GM13976 (cell line): ENCODE results near the gene DSCAML1.

ENCODE experiments used
- DNase-seq: peaks from one replicate; pipeline ENCODE4 v3.0.0; 2012; ENCODE audit warnings: low spot score
- CTCF ChIP-seq: IDR thresholded peaks from 2 replicates; pipeline ENCODE4 v1.5.1; 2012; ENCODE audit warnings: borderline replicate concordance, mild to moderate bottlenecking; ENCODE audit not compliant: insufficient read depth; ENCODE audit errors: extremely low read depth, missing control alignments, control extremely low read depth
- in situ Hi-C: fragments of 300-500 bp; cut with MboI; formaldehyde crosslinking; loops from one replicate; pipeline ENCODE4 v1.12.0; 2022; ENCODE audit warnings: low sequenced_read_pairs, mixed read lengths, inconsistent platforms; ENCODE audit not compliant: unreplicated experiment

The DSCAML1 gene

GRCh38 chr11:117704395-117705100 lies 92.5 kb downstream of the DSCAML1 start:
- TF ChIP-seq CTCF, result no peak
- in situ Hi-C loops, result no loop called here
- no peak for DNase-seq

GRCh38 chr11:117702946-117703598 lies 93.9 kb downstream of the DSCAML1 start:
- no peak for TF ChIP-seq CTCF
- in situ Hi-C loops, result no loop called here
- no peak for DNase-seq

GRCh38 chr11:117701781-117702180 lies 95.2 kb downstream of the DSCAML1 start:
- in situ Hi-C loops, result no loop called here
- DNase-seq, result no peak
- no peak for TF ChIP-seq CTCF

- DNase-seq, result no peak
- in situ Hi-C loops, result no loop called here
- no peak for TF ChIP-seq CTCF
Observed at GRCh38 chr11:117700551-117700950, 96.5 kb downstream of the DSCAML1 start.

- TF ChIP-seq CTCF, result no peak
- in situ Hi-C loops, result no loop called here
- DNase-seq, result no peak
Observed at GRCh38 chr11:117697319-117697718, 99.7 kb downstream of the DSCAML1 start.

GRCh38 chr11:117696540-117696939 lies 100.5 kb downstream of the DSCAML1 start:
- in situ Hi-C loops, result no loop called here
- no peak for DNase-seq
- TF ChIP-seq CTCF, result no peak

GRCh38 chr11:117693344-117693743 lies 103.7 kb downstream of the DSCAML1 start:
- in situ Hi-C loops, result no loop called here
- TF ChIP-seq CTCF, result no peak
- DNase-seq, result no peak
